ENCODE data around the gene CDH12.

Gene CDH12

GRCh38 chr5:21704974-21705668 is 1148.0 kb downstream of the CDH12 start:
- TF ChIP-seq FOXM1 (IDR thresholded peaks at IDR 0.05; ENCODE audit: borderline replicate concordance, low read depth) (no peak), TEAD4 (IDR thresholded peaks at IDR 0.05) (no peak), USF1 (IDR thresholded peaks at IDR 0.05) (no peak), CREB1 (IDR thresholded peaks at IDR 0.05; ENCODE audit: low read depth) (no peak), TCF12 (IDR thresholded peaks at IDR 0.05; ENCODE audit: low read depth) (no peak), NFIC (IDR thresholded peaks at IDR 0.05) (no peak), ZBTB7A (IDR thresholded peaks at IDR 0.05; ENCODE audit: low read depth) (no peak), MAX (IDR thresholded peaks at IDR 0.05) (no peak), EP300 (IDR thresholded peaks at IDR 0.05; ENCODE audit: borderline replicate concordance) (no peak), REST (IDR thresholded peaks at IDR 0.05; ENCODE audit: low read depth) (no peak), CEBPB (IDR thresholded peaks at IDR 0.05) (no peak), TAF1 (IDR thresholded peaks at IDR 0.05; ENCODE audit: low read depth) (no peak)

- TF ChIP-seq ZBTB7A (IDR thresholded peaks at IDR 0.05; ENCODE audit: low read depth) (no peak), TAF1 (IDR thresholded peaks at IDR 0.05; ENCODE audit: low read depth) (no peak), EGR1 (IDR thresholded peaks at IDR 0.05) (no peak), CREB1 (IDR thresholded peaks at IDR 0.05; ENCODE audit: low read depth) (no peak), RAD21 (IDR thresholded peaks at IDR 0.05; ENCODE audit: low read depth) (no peak), USF1 (IDR thresholded peaks at IDR 0.05) (no peak), YY1 (IDR thresholded peaks at IDR 0.05; ENCODE audit: low read depth) (no peak), MAX (IDR thresholded peaks at IDR 0.05) (no peak), NFIC (IDR thresholded peaks at IDR 0.05) (no peak), FOXM1 (IDR thresholded peaks at IDR 0.05; ENCODE audit: borderline replicate concordance, low read depth) (no peak), REST (IDR thresholded peaks at IDR 0.05; ENCODE audit: low read depth) (no peak), TEAD4 (IDR thresholded peaks at IDR 0.05) (no peak), CEBPB (IDR thresholded peaks at IDR 0.05) (no peak), TCF12 (IDR thresholded peaks at IDR 0.05; ENCODE audit: low read depth) (no peak), EP300 (IDR thresholded peaks at IDR 0.05; ENCODE audit: borderline replicate concordance) (no peak)
Observed at GRCh38 chr5:21701317-21701716, 1151.8 kb downstream of the CDH12 start.
